Panc1 (cell line): ENCODE results near the gene E2F2. TPM values are rescaled to one million over a fixed set of nuclear protein-coding genes. Genes with fewer than 3 reads are reported as not detected.

Experiments
- ATAC-seq: fragments of 200-7000 bp; cut with Tn5 transposase; 2 replicates; pipeline ENCODE4 v1.9.1; 2020; ENCODE audit warnings: mild to moderate bottlenecking, moderate library complexity
- BruUV-seq: library from RNA; stranded (reverse); fragments of 400-500 nt; replicated peaks from 2 replicates; lab custom pipeline; 2021; lab: Mats Ljungman, UMichigan
- CTCF ChIA-PET: fragments of 300-600 bp; sonication (Branson Sonifier 250); formaldehyde crosslinking; loops from one replicate; lab custom pipeline; 2022; ENCODE audit warnings: antibody characterized with exemption; lab: Charles Lee
- POLR2A ChIA-PET: fragments of 300-600 bp; sonication (Branson Sonifier 250); formaldehyde crosslinking; loops from one replicate; lab custom pipeline; 2022; ENCODE audit warnings: antibody characterized with exemption; lab: Charles Lee
- DNase-seq: peaks from one replicate; pipeline ENCODE4 v3.0.0-alpha.2; 2010; ENCODE audit warnings: low read depth, low spot score
- H3K27ac ChIP-seq: 2 replicates; pipeline ENCODE4 v1.5.1; 2011; ENCODE audit warnings: mild to moderate bottlenecking, low read length, inconsistent platforms
- H3K27me3 ChIP-seq: fragments of 200-500 bp; sonication (Bioruptor generic); 2 replicates; pipeline ENCODE4 v1.6.0; 2014; ENCODE audit warnings: low read length, inconsistent platforms; ENCODE audit not compliant: control insufficient read depth, insufficient read depth
- H3K36me3 ChIP-seq: fragments of 200-500 bp; sonication (Bioruptor generic); 2 replicates; pipeline ENCODE4 v1.5.1; 2014; ENCODE audit warnings: inconsistent platforms, mild to moderate bottlenecking, low read length, moderate library complexity; ENCODE audit not compliant: control insufficient read depth, insufficient read depth
- H3K4me1 ChIP-seq: 2 replicates; pipeline ENCODE4 v1.5.1; 2011; ENCODE audit warnings: inconsistent platforms, mild to moderate bottlenecking, low read length, moderate library complexity; ENCODE audit not compliant: control insufficient read depth, insufficient read depth
- H3K4me3 ChIP-seq, 2 experiments: 2 replicates each; pipeline ENCODE4 v1.5.1; 2011 to 2012; ENCODE audit warnings: low read depth in 2 of 2, low read length in 2 of 2, mild to moderate bottlenecking in 2 of 2, inconsistent platforms in 1 of 2, moderate library complexity in 1 of 2
- H3K9me3 ChIP-seq: fragments of 200-500 bp; sonication (Bioruptor generic); 2 replicates; pipeline ENCODE4 v1.5.1; 2014; ENCODE audit warnings: low read depth, mild to moderate bottlenecking, inconsistent platforms, low read length, moderate library complexity; ENCODE audit not compliant: control insufficient read depth, insufficient read depth
- POLR2AphosphoS5 ChIP-seq: IDR thresholded peaks from 2 replicates; pipeline ENCODE4 v1.6.1; 2012; ENCODE audit warnings: mild to moderate bottlenecking, low read depth, low read length, moderate library complexity
- SIN3A ChIP-seq: IDR thresholded peaks from 2 replicates; pipeline ENCODE4 v1.6.1; 2012; ENCODE audit warnings: low read depth, mild to moderate bottlenecking, low read length, moderate library complexity, borderline replicate concordance; ENCODE audit not compliant: insufficient read depth
- TCF7L2 ChIP-seq: IDR thresholded peaks from 2 replicates; pipeline ENCODE4 v1.6.1; 2011; ENCODE audit warnings: mild to moderate bottlenecking, low read depth, low read length, inconsistent platforms
- in situ Hi-C: cut with HindIII; loops from 2 replicates; pipeline ENCODE4 v1.10.0; 2016; ENCODE audit warnings: low sequenced_read_pairs, low pct_unique_long_range_greater_than_20kb
- intact Hi-C: fragments of 100-400 bp; cut with micrococcal nuclease; formaldehyde crosslinking; loops from one replicate; pipeline ENCODE4 v1.10.0; 2022; ENCODE audit not compliant: unreplicated experiment
- total RNA-seq: library from RNA; stranded (reverse); gene quantifications from one replicate; pipeline ENCODE4 v1.2.1, GENCODE V29; 2021; ENCODE audit not compliant: unreplicated experiment
- TF ChIP-seq, protein P1 (sequence below), 2 experiments: IDR thresholded peaks; 2 replicates each; pipeline ENCODE4 v1.6.1; 2011 to 2012; ENCODE audit warnings: low read depth in 2 of 2, control low read depth in 1 of 2, low read length in 1 of 2, mild to moderate bottlenecking in 1 of 2, moderate library complexity in 1 of 2; ENCODE audit not compliant: insufficient read depth in 1 of 2
- TF ChIP-seq, protein P2 (sequence below): fragments of 450-650 bp; IDR thresholded peaks from 2 replicates; pipeline ENCODE4 v1.5.1; 2017; ENCODE audit warnings: mild to moderate bottlenecking

E2F2 gene
- total RNA-seq, 1 experiment from 2014 or later = 9.5 TPM

- TF ChIP-seq SIN3A (no peak), POLR2AphosphoS5 (no peak), TCF7L2 (no peak)
- TF ChIP-seq, protein P1, sequence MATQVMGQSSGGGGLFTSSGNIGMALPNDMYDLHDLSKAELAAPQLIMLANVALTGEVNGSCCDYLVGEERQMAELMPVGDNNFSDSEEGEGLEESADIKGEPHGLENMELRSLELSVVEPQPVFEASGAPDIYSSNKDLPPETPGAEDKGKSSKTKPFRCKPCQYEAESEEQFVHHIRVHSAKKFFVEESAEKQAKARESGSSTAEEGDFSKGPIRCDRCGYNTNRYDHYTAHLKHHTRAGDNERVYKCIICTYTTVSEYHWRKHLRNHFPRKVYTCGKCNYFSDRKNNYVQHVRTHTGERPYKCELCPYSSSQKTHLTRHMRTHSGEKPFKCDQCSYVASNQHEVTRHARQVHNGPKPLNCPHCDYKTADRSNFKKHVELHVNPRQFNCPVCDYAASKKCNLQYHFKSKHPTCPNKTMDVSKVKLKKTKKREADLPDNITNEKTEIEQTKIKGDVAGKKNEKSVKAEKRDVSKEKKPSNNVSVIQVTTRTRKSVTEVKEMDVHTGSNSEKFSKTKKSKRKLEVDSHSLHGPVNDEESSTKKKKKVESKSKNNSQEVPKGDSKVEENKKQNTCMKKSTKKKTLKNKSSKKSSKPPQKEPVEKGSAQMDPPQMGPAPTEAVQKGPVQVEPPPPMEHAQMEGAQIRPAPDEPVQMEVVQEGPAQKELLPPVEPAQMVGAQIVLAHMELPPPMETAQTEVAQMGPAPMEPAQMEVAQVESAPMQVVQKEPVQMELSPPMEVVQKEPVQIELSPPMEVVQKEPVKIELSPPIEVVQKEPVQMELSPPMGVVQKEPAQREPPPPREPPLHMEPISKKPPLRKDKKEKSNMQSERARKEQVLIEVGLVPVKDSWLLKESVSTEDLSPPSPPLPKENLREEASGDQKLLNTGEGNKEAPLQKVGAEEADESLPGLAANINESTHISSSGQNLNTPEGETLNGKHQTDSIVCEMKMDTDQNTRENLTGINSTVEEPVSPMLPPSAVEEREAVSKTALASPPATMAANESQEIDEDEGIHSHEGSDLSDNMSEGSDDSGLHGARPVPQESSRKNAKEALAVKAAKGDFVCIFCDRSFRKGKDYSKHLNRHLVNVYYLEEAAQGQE (IDR thresholded peaks at IDR 0.05; ENCODE audit: insufficient read depth in 1 of 2, low read depth in 2 of 2, low read length in 1 of 2) = no peak
- TF ChIP-seq, protein P2, sequence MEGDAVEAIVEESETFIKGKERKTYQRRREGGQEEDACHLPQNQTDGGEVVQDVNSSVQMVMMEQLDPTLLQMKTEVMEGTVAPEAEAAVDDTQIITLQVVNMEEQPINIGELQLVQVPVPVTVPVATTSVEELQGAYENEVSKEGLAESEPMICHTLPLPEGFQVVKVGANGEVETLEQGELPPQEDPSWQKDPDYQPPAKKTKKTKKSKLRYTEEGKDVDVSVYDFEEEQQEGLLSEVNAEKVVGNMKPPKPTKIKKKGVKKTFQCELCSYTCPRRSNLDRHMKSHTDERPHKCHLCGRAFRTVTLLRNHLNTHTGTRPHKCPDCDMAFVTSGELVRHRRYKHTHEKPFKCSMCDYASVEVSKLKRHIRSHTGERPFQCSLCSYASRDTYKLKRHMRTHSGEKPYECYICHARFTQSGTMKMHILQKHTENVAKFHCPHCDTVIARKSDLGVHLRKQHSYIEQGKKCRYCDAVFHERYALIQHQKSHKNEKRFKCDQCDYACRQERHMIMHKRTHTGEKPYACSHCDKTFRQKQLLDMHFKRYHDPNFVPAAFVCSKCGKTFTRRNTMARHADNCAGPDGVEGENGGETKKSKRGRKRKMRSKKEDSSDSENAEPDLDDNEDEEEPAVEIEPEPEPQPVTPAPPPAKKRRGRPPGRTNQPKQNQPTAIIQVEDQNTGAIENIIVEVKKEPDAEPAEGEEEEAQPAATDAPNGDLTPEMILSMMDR = no peak
- no peak for ATAC-seq
- Histone ChIP-seq H3K27ac (peak overlapping the region; percentile 88), H3K27me3 (no peaks in the 10 kb centered on the region), H3K4me3 (no peak overlapping the region), H3K9me3 (no peaks in the 10 kb centered on the region), H3K36me3 (no peaks in the 10 kb centered on the region), H3K4me1 (peaks cover 50% of the 10 kb centered on the region)
- no peak for DNase-seq
- intact Hi-C loops (no loop called here), in situ Hi-C loops (no loop called here)
- CTCF ChIA-PET = no interaction called here
- POLR2A ChIA-PET = no interaction called here
- BruUV-seq = no TSS peak
Measured at GRCh38 chr1:23565776-23566175, 34.7 kb upstream of the E2F2 start.

- Histone ChIP-seq H3K9me3 (no peaks in the 10 kb centered on the region), H3K36me3 (no peaks in the 10 kb centered on the region), H3K27ac (peak overlapping the region; percentile 88), H3K4me3 (no peak overlapping the region), H3K4me1 (peaks cover 59% of the 10 kb centered on the region), H3K27me3 (no peaks in the 10 kb centered on the region)
- no peak for DNase-seq
- no peak for ATAC-seq
- CTCF ChIA-PET = interaction anchor here (0.6 to 1.0 kb wide), 4 partner anchors 60 to 1461 kb away, joined by 3 to 7 read pairs (median 6); no protein-coding TSS in a partner anchor
- no TSS peak for BruUV-seq
- TF ChIP-seq POLR2AphosphoS5 (no peak), SIN3A (no peak), TCF7L2 (no peak)
- TF ChIP-seq, protein P1 (IDR thresholded peaks at IDR 0.05; ENCODE audit: insufficient read depth in 1 of 2, low read depth in 2 of 2, low read length in 1 of 2) = no peak
- TF ChIP-seq, protein P2 = no peak
- in situ Hi-C loops (no loop called here), intact Hi-C loops (no loop called here)
- POLR2A ChIA-PET = no interaction called here
Measured at GRCh38 chr1:23564529-23565122, 33.6 kb upstream of the E2F2 start.
